PC-9 (cell line): ENCODE results near the gene MAP1S. TPM values are rescaled to one million over a fixed set of nuclear protein-coding genes. Genes with fewer than 3 reads are reported as not detected.

Experiments
- BruUV-seq: library from RNA; stranded (reverse); fragments of 400-500 nt; replicated peaks from 2 replicates; lab custom pipeline; 2021; lab: Mats Ljungman, UMichigan
- CTCF ChIA-PET: fragments of 300-600 bp; sonication (Branson Sonifier 250); formaldehyde crosslinking; loops from one replicate; lab custom pipeline; 2022; ENCODE audit warnings: antibody characterized with exemption; lab: Charles Lee
- POLR2A ChIA-PET: fragments of 300-600 bp; sonication (Branson Sonifier 250); formaldehyde crosslinking; loops from one replicate; lab custom pipeline; 2022; ENCODE audit warnings: antibody characterized with exemption; ENCODE audit not compliant: unreplicated experiment; lab: Charles Lee
- DNase-seq, 2 experiments: peaks; one replicate each; pipeline versions ENCODE4 v3.0.0 to v3.0.0-alpha.2; 2015 to 2022; ENCODE audit warnings: mixed read lengths in 1 of 2
- H2AFZ ChIP-seq: fragments of 200-600 bp; sonication (generic); 2 replicates; pipeline ENCODE4 v1.8.1; 2017; ENCODE audit warnings: antibody characterized with exemption
- H3F3A ChIP-seq: fragments of 200-600 bp; sonication (generic); 2 replicates; pipeline ENCODE4 v1.8.1; 2017; ENCODE audit warnings: antibody characterized with exemption, mild to moderate bottlenecking, low read depth; ENCODE audit not compliant: insufficient read depth
- H3K27ac ChIP-seq: fragments of 200-600 bp; sonication (generic); 2 replicates; pipeline ENCODE4 v1.6.1; 2016; ENCODE audit warnings: mixed run types
- H3K27me3 ChIP-seq: fragments of 200-600 bp; sonication (generic); 2 replicates; pipeline ENCODE4 v1.6.1; 2016; ENCODE audit warnings: low read depth, mixed run types; ENCODE audit not compliant: insufficient read depth
- H3K36me3 ChIP-seq: fragments of 200-600 bp; sonication (generic); 2 replicates; pipeline ENCODE4 v1.6.1; 2016; ENCODE audit warnings: low read depth, mixed run types
- H3K4me1 ChIP-seq: fragments of 200-600 bp; sonication (generic); replicated peaks from 2 replicates; pipeline ENCODE4 v1.6.1; 2016; ENCODE audit warnings: mixed run types; ENCODE audit not compliant: insufficient read depth
- H3K4me2 ChIP-seq: fragments of 200-600 bp; sonication (generic); 2 replicates; pipeline ENCODE4 v1.6.1; 2017; ENCODE audit warnings: mixed run types
- H3K4me3 ChIP-seq: fragments of 200-600 bp; sonication (generic); 2 replicates; pipeline ENCODE4 v1.6.1; 2016; ENCODE audit warnings: mixed run types
- H3K79me2 ChIP-seq: fragments of 200-600 bp; sonication (generic); 2 replicates; pipeline ENCODE4 v1.6.1; 2017; ENCODE audit warnings: low read depth, mixed run types
- H3K9me2 ChIP-seq: fragments of 200-600 bp; sonication (generic); 2 replicates; pipeline ENCODE4 v1.8.1; 2017; ENCODE audit warnings: mild to moderate bottlenecking; ENCODE audit not compliant: insufficient read depth
- H3K9me3 ChIP-seq: fragments of 200-600 bp; sonication (generic); 2 replicates; pipeline ENCODE4 v1.8.1; 2016; ENCODE audit warnings: low read depth; ENCODE audit not compliant: insufficient read depth
- H4K20me1 ChIP-seq: fragments of 200-600 bp; sonication (generic); 2 replicates; pipeline ENCODE4 v1.8.1; 2017; ENCODE audit not compliant: insufficient read depth
- EZH2 ChIP-seq: fragments of 200-600 bp; sonication (generic); IDR thresholded peaks from 2 replicates; pipeline ENCODE4 v1.8.0; 2017; ENCODE audit warnings: antibody characterized with exemption, low read depth
- intact Hi-C: fragments of 100-400 bp; cut with micrococcal nuclease; formaldehyde crosslinking; loops from one replicate; pipeline ENCODE4 v1.10.0; 2022; ENCODE audit not compliant: unreplicated experiment
- total RNA-seq: library from RNA; stranded (reverse); gene quantifications from 2 replicates; pipeline ENCODE4 v1.2.3, GENCODE V29; 2021
- TF ChIP-seq, protein P1 (sequence below): fragments of 200-600 bp; sonication (generic); conservative IDR thresholded peaks from 2 replicates; pipeline ENCODE4 v1.6.1; 2017; ENCODE audit warnings: mixed run types, antibody characterized with exemption, mild to moderate bottlenecking, moderate library complexity

Gene MAP1S
- total RNA-seq, 1 experiment from 2014 or later: 86.9 TPM

DNA sequence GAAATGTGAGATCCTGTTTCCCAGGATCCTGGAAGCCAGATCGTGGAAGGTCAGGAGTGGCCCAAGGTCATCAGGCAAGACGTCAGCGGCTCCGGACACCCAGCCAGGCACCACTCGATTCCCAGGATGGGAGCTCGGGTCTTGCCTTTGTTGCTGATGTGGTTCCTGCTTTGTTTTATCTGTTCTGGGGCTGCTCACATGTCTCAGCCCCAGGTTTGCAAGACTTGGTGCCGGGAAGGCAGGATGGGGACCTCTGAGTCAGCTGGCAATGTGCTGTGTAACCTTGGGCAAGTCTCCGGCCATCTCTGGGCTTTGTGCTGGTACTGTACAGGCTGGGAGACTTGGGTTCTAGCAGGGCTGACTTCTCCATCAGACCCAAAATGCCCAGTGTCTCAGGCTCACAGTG, 30.6 kb downstream of the MAP1S start:
- ChIA-PET CTCF (no interaction called here), POLR2A (no interaction called here)
- H3K9me2 ChIP-seq: no peaks in the 10 kb centered on the region
- H3K4me1 ChIP-seq: peaks cover 5% of the 10 kb centered on the region; the same call in 1 of the 2 replicates
- H4K20me1 ChIP-seq: no peaks in the 10 kb centered on the region
- H2AFZ ChIP-seq: no peak overlapping the region
- no TSS peak for BruUV-seq
- no peak overlapping the region for H3K4me3 ChIP-seq
- no peaks in the 10 kb centered on the region for H3K27me3 ChIP-seq
- no peaks in the 10 kb centered on the region for H3K79me2 ChIP-seq
- H3F3A ChIP-seq: peaks cover 15% of the 10 kb centered on the region
- H3K4me2 ChIP-seq: no peak overlapping the region
- H3K27ac ChIP-seq: no peak overlapping the region
- no peak for DNase-seq
- intact Hi-C loops: no loop called here
- no peaks in the 10 kb centered on the region for H3K36me3 ChIP-seq
- H3K9me3 ChIP-seq: no peaks in the 10 kb centered on the region
- TF ChIP-seq, protein P1, sequence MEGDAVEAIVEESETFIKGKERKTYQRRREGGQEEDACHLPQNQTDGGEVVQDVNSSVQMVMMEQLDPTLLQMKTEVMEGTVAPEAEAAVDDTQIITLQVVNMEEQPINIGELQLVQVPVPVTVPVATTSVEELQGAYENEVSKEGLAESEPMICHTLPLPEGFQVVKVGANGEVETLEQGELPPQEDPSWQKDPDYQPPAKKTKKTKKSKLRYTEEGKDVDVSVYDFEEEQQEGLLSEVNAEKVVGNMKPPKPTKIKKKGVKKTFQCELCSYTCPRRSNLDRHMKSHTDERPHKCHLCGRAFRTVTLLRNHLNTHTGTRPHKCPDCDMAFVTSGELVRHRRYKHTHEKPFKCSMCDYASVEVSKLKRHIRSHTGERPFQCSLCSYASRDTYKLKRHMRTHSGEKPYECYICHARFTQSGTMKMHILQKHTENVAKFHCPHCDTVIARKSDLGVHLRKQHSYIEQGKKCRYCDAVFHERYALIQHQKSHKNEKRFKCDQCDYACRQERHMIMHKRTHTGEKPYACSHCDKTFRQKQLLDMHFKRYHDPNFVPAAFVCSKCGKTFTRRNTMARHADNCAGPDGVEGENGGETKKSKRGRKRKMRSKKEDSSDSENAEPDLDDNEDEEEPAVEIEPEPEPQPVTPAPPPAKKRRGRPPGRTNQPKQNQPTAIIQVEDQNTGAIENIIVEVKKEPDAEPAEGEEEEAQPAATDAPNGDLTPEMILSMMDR: no peak

DNA sequence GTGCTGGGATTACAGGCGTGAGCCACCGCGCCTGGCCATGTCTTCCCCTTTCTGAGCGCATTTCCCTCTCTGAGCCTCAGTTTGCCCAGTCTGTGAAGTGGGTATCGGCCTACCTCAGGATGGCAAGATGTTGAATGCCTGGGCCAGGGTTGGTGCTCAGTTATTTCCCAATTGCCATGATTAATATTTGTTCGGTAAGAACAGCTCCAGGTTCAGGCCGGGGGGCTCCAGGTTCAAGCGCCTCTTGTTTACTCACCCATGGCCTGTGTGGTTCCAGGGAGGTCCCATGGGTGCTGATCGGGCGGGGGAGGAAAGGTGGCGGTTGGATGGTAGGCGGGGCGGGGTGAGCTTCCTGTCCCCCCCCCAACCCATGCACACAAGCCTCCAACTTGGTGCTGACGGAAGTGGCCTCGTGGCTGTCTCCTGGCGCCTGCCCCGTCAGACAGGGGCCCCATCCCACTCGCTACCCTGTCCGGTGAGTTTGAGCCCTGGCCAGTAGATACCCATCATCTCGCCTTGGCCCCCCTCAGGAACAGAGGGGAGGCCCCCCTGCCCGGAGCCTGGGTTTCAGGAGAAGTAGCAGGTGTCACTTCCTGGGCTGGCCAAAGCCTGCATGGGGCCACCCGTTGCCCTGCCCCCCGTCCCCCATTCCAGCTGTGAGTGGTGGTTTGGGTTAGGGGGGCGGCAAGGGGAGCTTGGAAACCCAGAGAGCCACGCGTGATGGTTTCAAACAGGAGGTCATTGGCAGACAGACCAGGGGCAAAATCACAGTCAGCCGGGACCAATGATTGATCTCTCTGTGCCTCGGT, 32.0 kb downstream of the MAP1S start, which contains the start of gene FCHO1:
FCHO1 (plus strand) TSS at position 375 of the 809 bp plus-strand sequence. CDS start 3,688 bp downstream, outside the sequence.
- ChIA-PET POLR2A (interaction anchor here (0.5 to 0.6 kb wide), 3 partner anchors 32 to 1124 kb away, joined by 3 to 6 read pairs (median 3); partner anchors contain the start of genes MAP1S and PGLS), CTCF (interaction anchor here (0.5 to 0.6 kb wide), 2 partner anchors 26 to 74 kb away, joined by 4 to 7 read pairs; no protein-coding TSS in a partner anchor)
- H4K20me1 ChIP-seq: no peaks in the 10 kb centered on the region
- intact Hi-C loops: no loop called here
- H3K9me2 ChIP-seq: no peaks in the 10 kb centered on the region
- H2AFZ ChIP-seq: no peak within 1 kb of the TSS
- no peak within 1 kb of the TSS for H3K4me3 ChIP-seq
- peaks cover 5% of the 10 kb centered on the region; the same call in 1 of the 2 replicates for H3K4me1 ChIP-seq
- no peak for DNase-seq
- H3F3A ChIP-seq: peaks cover 27% of the 10 kb centered on the region
- H3K27ac ChIP-seq: no peak within 1 kb of the TSS
- no peaks in the 10 kb centered on the region for H3K79me2 ChIP-seq
- TF ChIP-seq EZH2: no peak
- TF ChIP-seq, protein P1: no peak
- H3K36me3 ChIP-seq: no peaks in the 10 kb centered on the region
- no peak within 1 kb of the TSS for H3K4me2 ChIP-seq
- H3K27me3 ChIP-seq: no peaks in the 10 kb centered on the region
- no TSS peak for BruUV-seq
- H3K9me3 ChIP-seq: no peaks in the 10 kb centered on the region

DNA sequence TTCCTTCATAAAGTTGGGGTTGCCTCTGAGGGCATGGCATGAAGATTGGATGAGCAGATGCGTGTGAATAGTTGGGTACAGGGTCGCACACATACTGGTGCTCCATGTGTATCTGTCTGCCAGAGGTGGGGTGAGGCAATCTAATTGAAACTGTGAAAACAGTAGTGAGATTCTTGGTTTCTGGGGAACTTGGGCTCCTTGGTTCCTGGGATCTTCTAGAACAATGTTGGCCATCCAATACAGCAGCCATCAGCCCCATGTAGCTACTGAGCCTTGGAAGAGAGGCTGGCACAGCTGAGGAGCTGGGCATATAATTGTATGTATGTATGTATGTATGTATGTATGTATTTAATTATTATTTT, 32.6 kb downstream of the MAP1S start:
- Histone ChIP-seq H3K4me2 (no peak overlapping the region), H3F3A (peaks cover 31% of the 10 kb centered on the region), H3K9me2 (no peaks in the 10 kb centered on the region), H3K9me3 (no peaks in the 10 kb centered on the region), H3K4me1 (peaks cover 5% of the 10 kb centered on the region; the same call in 1 of the 2 replicates), H3K27ac (no peak overlapping the region), H2AFZ (no peak overlapping the region), H3K79me2 (no peaks in the 10 kb centered on the region), H3K4me3 (no peak overlapping the region), H4K20me1 (no peaks in the 10 kb centered on the region), H3K36me3 (no peaks in the 10 kb centered on the region), H3K27me3 (no peaks in the 10 kb centered on the region)
- no peak for DNase-seq
- POLR2A ChIA-PET: no interaction called here
- no TSS peak for BruUV-seq
- TF ChIP-seq EZH2: no peak
- TF ChIP-seq, protein P1: no peak
- intact Hi-C loops: no loop called here
- CTCF ChIA-PET: interaction anchor here (0.5 to 0.6 kb wide), 2 partner anchors 26 to 75 kb away, joined by 4 to 7 read pairs; no protein-coding TSS in a partner anchor
